HG02943 (cell line): ENCODE data around the gene CD248.
"Not testable (repeated sequence)": the region's sequence is repeated elsewhere in the genome, so short reads cannot be mapped to it uniquely, and the experiment has no call there.

Experiments used
- ATAC-seq: cut with Tn5 transposase; IDR thresholded peaks from one replicate; pipeline ENCODE4 v1.9.1; 2021; ENCODE audit warnings: mild to moderate bottlenecking, low read depth, moderate library complexity; ENCODE audit not compliant: unreplicated experiment

Gene CD248, protein sequence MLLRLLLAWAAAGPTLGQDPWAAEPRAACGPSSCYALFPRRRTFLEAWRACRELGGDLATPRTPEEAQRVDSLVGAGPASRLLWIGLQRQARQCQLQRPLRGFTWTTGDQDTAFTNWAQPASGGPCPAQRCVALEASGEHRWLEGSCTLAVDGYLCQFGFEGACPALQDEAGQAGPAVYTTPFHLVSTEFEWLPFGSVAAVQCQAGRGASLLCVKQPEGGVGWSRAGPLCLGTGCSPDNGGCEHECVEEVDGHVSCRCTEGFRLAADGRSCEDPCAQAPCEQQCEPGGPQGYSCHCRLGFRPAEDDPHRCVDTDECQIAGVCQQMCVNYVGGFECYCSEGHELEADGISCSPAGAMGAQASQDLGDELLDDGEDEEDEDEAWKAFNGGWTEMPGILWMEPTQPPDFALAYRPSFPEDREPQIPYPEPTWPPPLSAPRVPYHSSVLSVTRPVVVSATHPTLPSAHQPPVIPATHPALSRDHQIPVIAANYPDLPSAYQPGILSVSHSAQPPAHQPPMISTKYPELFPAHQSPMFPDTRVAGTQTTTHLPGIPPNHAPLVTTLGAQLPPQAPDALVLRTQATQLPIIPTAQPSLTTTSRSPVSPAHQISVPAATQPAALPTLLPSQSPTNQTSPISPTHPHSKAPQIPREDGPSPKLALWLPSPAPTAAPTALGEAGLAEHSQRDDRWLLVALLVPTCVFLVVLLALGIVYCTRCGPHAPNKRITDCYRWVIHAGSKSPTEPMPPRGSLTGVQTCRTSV

DNA sequence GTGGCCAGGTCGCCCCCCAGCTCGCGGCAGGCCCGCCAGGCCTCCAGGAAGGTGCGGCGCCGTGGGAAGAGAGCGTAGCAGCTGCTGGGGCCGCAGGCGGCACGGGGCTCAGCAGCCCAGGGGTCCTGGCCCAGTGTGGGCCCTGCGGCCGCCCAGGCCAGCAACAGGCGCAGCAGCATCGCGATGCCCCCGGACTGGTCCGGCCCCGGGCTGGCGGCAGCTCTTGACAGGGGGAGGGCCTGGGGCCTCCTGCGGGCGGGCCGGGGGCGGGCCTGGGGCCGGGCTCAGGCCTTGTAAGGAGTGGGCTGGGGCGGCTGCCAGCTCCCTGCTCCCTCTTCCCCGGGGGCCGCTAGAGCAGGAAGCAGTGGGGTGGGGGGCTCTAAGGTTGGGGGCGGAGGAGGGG lies at the start of gene CD248:
Gene CD248, minus strand, starts transcription at position 196 of the 403 bp plus-strand sequence. Its CDS starts 17 bp downstream, at position 179.
- no peak for ATAC-seq

DNA sequence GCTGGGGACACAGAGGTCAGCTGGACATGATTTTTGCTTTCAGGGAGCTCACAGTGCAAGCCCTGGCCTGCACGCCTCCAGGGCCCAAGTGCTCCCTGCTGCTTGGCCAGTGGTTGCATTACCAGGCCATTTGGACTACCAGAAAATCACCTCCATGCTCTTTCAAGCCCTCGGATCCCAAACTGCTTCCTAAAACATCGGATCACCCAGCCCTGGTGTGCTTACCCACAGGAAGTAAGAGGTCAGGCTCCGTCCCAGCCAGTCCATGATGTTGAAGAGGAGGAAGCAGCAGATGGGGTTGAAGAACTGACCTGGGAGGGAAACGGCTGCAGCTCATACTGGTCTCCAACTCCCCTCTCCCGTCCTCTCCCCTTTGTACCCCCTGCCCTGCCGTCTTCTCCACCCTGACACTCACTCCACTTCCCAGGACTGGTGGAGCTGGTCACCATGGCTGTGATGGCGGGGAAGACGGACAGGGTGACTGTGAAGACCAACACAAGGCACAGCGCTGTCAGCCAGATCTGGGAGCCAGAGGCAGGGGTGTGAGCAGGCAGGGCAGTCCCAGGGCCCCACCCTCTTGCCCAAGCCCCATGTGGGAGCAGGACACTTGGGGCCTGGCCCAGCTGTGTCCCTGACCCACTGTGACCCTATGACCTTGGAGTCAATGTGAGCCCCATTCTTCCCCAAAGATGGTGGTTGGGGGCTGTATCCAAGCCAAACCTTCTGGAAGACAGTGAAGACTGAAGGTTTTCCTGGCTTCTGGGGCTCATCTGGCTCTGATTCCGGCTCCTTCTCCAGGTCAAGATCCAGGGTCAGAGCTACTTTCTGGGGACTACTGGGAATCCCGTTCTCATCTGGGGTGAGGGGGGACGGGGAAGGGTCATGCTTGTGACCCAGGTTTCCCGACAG lies 49.1 kb upstream of the CD248 start:
- no peak for ATAC-seq

DNA sequence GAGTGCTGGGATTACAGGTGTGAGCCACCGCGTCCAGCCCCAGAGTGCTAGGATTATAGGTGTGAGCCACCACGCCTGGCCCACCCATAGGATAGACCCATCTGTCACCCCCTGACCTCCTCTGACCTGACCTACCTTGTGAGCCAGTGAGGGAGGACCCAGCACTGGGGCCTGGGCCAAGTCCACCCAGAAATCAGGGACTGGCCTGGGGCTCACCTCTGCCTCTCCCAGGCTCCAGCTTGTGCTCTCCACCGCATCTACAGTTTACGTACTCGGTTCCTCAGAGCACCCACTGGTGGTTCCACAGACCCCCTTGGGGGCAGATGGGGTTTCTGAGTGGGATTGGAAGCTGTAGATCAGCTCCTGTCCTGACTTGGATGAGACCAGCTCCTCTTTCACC lies 48.3 kb upstream of the CD248 start:
- no peak for ATAC-seq

DNA sequence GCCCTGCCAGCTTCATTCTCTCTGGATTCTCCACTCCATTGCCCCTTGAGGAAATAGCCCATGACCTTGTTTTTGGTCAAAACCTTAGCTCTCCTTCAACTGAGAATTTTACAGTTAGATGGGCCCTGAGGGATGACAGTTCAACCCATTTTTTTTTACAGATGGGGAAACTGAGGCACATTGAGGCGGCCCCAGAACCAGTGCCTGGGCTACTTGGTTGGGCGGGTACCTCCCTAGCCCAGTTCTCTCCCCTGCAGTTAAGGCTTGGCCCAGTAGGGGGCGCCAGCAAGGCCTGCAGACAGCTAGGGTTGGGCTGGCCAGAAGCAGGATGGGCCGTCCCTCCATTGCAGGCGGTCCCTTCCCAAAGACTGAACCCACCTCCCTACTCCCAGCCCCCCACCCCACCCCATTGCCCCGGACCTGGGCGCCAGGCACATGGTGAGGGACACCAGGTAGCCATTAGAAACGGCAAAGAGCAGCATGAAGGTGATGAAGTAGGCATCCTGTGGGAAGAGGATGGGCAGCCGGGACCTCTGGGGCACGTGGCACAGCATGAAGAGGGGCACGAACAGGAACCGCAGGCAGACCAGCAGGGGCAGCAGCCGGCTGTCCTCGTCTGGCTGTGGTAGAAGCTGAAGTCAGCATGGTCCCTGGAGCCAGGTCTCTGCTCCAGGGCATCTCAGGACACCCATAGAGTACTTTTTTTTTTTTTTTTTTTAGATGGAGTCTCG lies 47.1 kb upstream of the CD248 start:
- no peak for ATAC-seq

DNA sequence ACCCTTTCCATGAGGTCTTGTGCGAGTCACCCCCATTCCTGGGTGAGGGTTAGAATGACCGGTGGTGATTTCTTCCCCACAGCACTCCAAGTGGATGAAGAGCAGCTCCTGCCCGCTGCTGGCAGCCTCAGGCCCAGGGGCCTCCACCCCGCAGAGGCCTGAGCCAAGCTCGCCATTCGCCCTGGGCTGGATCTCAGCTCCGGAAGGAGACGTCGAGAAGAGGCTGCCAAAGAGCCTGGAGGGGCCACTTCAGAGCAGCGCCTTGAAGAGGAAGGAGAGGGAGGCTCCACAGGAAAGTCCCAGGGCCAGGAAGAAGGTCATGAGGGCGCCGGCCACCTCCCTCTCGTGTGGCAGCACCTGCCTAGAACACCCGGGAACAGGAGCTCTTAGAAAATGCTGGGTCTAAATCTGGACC lies 46.4 kb upstream of the CD248 start:
- ATAC-seq, result no peak

DNA sequence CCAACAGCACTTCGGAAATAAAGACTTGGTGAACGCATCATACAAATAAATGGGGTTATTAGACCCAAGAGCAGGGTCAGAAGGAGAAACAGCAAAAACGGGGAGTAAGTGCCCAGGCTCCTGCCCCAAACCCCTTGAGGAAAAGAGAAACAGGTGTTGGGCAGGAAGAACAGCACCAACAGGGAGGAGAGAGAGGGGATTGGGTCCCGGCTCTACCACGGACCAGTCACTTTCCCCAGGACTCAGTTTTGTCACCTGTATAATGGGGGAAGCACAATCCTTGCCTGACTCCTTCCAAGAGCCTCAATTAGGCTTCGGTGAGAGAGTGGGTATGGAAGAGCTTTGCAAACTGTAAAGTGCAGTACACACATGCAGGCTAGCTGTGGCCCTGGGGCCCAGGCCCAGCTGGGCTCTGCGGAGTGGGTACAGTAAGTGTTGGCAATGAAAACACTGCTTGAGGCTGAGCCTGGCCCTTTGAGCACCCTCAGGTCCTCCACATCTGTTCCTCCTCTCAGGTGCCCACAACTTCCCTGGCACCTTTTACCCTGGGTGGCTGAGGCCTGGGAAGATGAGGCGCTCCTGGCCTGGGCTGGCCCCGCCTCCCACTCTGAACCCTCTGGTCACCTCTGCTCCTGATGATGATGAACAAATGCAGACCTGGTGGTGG lies 45.8 kb upstream of the CD248 start:
- ATAC-seq, result no peak

DNA sequence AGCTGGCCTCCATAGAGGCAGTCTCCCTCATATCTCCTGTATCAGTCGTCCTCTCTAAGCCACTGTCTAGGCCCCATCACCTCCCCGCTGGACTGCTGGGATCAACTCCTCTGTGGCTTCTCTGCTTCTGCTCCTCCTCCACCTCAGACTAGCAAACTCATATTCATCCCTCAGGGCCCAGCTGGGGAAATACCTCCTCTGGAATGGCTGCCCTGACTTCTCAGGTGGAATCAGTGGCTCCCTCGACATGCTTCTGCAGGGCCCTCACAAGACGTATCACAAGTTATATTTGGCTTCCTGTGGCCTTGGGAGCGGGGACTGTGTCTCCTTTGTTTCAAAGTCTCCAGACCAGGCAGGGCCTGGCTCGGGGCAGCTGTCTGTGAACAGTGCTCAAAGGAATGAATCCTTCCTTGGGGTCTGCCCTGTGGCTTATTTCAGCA lies 44.7 kb upstream of the CD248 start:
- ATAC-seq, result no peak

DNA sequence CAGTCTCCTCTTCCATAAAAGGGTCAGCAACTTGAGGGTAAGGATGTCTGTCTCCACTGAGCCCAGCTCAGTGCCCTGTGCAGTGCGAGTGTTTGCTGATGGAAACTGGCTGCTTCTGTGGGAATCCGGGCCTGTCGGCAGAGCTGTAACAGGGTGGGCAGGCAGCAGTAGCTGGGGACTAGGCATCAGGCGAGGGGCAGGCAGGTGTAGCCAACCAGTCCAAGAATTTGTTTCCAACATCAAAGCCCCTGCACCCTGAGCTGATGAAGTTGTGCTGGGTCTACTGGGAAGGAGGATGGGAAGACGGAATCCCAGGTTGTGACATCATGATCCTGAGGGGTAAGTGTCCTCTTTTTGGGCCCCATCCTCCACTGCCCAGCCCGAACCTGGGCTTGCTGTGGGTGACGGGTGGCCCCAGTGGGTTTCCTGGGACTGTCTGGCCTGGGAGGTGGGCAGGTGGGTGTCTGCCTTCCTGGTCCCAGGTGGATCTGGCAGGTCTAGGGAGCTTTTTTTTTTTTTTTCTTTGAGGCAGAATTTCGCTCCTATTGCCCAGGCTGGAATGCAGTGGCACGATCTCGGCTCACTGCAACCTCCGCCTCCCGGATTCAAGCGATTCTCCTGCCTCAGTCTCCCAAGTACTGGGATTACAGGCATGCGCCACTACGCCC lies 43.7 kb upstream of the CD248 start:
- no peak for ATAC-seq

DNA sequence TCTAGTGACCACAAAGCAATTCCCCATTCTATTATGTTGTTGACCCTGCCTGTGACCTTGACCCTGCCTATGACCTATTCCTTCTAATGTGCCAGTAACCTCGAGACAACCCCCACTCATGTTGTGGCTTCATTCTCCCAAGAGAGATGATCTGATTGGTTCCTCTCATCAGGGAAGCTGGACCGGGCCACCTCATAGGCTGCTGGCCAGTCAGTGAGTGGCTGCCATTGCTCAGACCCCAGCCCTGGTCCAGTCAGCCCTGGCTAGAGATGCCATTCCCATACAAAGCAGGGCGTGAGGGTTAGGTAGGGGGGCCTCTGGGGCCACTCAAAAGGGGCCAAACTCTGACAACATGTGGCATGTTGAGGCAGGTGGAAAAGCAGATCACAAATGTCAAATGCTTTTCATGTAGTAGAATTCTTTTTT lies 42.8 kb upstream of the CD248 start:
- no peak for ATAC-seq

DNA sequence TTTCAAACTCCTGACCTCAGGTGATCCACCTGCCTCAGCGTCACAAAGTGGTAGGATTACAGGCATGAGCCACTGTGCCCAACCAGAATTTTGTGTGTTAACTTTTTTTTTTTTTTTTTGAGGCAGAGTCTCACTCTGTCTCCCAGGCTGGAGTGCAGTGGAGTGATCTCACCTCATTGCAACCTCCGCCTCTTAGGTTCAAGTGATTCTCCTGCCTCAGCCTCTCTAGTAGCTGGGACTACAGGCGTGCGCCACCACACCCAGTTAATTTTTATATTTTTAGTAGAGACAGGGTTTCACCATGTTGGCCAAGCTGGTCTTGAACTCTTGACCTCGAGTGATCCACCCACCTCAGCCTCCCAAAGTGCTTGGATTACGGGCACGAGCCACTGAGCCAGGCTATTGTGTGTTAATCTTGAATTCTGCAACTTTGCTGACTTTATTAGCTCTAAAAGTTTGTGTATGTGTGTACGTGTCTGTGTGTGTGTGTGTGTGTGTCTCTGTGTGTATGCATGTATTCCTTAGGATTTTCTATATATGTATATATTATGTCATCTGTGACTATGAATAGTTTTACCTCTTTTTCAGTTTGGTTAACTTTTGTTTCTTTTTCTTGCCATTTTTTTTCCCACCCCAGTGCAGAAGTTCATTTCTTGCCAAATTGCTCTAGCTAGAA lies 33.9 kb upstream of the CD248 start:
- not testable (repeated sequence) for ATAC-seq

DNA sequence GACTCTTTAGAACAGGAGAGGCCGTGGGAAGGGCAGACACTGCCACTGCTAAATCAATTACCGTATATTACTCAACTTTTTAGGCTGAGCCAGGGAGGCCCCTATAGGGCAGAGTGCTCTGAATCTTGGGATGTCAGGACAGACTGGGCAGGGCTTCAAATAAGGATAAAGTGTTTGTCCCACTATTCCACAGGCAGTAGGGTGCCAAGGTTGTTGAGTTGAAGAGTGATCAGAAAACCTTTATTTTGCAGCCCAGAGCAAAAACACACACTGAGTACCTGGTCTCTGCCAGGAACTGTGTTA lies 32.2 kb upstream of the CD248 start:
- no peak for ATAC-seq

DNA sequence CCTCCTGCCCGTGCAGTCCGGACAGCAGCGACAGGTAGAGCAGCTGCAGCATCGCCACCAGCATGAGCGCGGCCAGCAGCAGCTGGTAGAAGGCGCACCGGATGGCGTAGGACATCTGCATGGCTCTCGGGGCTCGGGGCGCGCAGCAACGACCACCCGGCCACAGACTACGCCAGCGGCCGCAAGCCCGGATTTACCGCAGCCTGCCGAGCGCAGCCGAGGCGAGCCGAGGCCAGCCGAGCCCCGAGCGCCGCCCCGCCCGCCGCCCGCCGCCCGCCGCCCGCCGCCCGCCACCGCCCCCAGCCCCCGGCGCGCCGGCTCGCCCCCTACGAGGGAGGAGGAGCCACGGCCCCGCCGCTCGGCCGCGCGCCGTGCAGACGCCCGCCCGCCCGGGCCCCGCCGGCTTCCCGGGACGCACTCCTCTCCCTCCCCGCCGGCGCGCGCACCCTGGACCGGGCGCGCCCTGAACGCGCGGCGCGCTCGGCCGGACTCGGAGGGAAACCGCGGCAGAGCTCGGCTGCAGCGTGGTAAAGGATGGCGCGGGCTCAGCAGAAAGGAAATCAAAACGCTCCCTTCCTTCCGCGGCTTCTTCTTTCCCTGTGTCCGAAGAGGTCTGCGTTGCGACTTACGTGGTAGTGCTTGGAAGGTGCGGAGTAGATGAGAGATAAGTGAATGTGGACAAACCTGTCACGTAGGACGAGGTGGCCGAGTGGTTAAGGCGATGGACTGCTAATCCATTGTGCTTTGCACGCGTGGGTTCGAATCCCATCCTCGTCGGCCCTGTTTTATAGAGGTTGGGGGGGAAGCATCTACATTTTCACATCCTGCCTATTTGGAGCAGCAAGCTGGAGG lies 30.8 kb upstream of the CD248 start, which contains the start of gene B4GAT1:
Gene B4GAT1, minus strand, starts transcription at position 205 of the 852 bp plus-strand sequence. Its CDS starts 84 bp downstream, at position 121.
- no peak for ATAC-seq

DNA sequence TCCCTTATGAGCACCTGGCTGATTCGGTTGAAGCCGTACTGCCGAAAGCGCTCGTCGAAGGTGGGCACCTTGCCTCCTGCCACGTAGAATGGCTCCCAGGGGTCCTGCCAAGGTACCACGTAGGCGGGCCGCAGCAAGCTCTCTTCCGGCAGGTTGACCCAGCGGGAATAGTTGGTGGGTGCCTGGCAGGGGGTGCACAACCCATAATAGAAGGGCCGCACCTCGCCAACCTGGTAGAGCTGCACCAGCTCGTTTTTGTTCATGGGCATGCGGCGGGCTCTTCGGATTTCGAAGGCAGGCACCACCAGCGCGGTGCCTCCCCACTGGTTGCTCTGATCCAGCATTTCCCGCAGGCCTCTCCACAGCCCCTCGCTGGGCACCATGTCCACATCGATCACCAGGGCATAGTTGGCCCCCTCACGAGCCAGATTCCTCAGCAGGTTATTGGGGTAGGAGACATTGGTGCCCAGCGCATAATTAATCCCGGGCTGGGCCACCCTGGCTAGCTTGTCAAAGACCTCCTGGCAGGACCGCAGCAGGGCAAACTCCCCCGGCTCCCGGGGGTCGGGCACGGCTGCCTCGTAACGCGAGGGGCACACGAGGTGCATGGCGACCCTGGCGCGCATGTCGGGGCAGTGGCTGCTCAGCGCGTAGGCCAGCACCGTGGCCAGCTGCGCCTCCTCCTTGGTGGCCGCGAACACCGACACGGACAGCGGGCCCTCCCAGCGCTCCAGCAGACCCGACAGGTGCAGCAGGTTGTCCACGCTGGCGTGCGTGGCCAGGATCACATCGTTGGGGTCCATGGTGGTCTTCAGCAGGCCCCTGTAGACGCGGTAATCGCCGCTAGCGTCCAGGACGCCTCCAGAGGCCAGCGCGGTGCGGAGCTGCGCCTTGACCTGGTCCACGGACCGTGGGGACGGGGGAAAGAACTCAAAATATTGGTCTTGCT lies 29.9 kb upstream of the CD248 start:
- no peak for ATAC-seq

DNA sequence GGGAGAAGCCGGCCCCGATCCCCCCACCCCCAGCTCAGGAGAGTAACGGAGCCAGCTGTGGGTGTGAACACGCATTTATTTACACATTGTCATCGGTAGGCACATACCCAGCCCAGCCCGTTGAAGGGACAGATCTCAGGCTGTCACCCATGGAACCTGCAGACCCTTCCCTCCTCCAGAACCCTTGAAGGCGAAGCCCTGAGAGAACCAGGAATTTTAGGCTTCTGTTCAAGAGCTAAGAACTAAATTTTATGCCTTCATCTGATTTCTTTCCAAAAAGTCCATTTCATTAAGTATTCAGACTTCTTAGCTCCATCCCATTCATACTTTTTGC lies 28.4 kb upstream of the CD248 start:
- ATAC-seq, result no peak

DNA sequence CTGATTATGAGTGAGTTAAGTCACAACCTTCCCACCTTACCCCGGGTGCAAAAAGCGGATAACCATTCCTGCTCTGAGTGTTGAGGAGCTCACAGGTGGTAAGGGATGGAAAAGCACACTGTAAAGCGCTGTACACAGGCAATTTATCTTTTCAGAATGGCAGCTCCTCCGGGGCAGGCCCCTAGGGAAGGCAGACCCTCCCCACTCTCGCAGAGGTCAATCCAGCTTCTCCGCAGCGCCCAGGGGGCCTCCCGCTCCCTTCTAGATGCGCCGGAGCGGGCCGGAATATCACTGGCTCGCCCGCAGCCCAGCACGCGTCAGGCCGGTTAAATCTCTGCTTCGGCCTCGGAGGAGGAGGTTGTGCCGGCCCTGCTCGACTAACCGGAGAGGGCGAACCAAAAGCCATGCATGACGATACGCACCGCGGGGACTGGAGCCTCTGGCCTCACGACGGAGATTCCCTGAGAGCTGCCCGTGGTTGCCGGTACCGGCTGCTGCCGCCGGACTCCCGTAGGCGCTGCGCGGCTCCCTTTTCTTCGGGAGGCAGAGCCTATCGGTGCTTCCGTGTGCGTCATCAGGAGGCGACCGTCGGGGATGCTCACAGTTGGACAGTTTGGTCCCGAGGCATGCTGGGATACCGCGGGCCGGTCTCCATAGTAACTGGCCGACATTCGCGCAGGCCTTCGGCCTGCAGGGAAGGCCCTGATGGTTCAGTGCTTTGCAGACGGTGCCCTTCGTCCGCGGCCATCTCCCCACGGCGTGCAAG lies 27.9 kb upstream of the CD248 start, which contains the start of gene BRMS1:
Gene BRMS1, minus strand, starts transcription at position 555 of the 766 bp plus-strand sequence. CDS start 2,870 bp downstream, outside the sequence.
- peak; percentile 50 for ATAC-seq

DNA sequence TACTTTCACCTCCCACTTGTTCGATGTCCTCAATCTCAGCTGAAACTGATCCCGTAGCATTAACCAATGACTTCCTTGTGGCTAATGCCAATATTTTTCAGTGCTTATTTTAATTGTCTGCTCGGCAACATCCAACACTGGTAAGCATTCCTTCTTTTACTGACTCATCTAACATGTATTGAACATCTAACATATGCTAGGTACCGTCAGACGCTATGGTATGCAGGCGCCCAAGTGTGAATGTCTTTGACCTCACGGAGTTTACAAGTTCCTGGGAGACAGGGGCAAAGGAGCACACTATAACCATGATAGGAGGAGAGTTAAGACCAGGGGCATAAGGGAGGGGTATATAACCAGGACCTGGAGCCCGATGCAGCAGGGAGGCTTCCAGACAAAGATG lies 26.3 kb upstream of the CD248 start:
- no peak for ATAC-seq
